H1 (cell line): ENCODE data around the gene ISOC1. TPM values are rescaled to one million over a fixed set of nuclear protein-coding genes. Genes with fewer than 3 reads are reported as not detected.

ENCODE experiments used
- RAD21 ChIP-seq, 2 experiments: IDR thresholded peaks in 1 of 2; conservative IDR thresholded peaks in 1 of 2; 2 replicates each; pipeline ENCODE4 v1.6.1; 2011; ENCODE audit warnings: low read depth in 2 of 2, low read length in 2 of 2, improper control_type of control experiment in 1 of 2, inconsistent platforms in 1 of 2, mild to moderate bottlenecking in 1 of 2, moderate library complexity in 1 of 2
- polyA plus RNA-seq, 7 experiments: library from polyadenylated mRNA; depleted of rRNA in 3 of 7; stranded (reverse) in 5 of 7; unstranded in 2 of 7; fragments of >200 nt in 5 of 7; fragments of 200-250 nt in 2 of 7; gene quantifications; 1 replicate in 5 of 7; 2 replicates in 1 of 7; 4 replicates in 1 of 7; pipeline versions ENCODE4 v1.2.1 to v1.2.3, GENCODE V29; 2011 to 2013; ENCODE audit warnings: missing spikeins in 2 of 7, mixed read lengths in 2 of 7
- total RNA-seq: library from RNA; stranded (reverse); fragmentation: NEBNext Ultra II Directional; extraction: Animal tissue kit (Norgen Biotek cat#: 25700); gene quantifications from 2 replicates; pipeline ENCODE4 v1.2.1, GENCODE V29; 2021

ISOC1 gene
- total and polyA plus RNA-seq, 2 of the 8 experiments (the other 6 are each of a cell fraction or from before 2014, with no cell fraction given) = 27.7 to 34.9 TPM

- no peak for TF ChIP-seq RAD21 (IDR thresholded peaks at IDR 0.05 in 1 of 2, conservative IDR thresholded peaks at IDR 0.05 in 1 of 2; ENCODE audit: low read depth in 2 of 2, low read length in 2 of 2)
These were observed 24.3 kb downstream of the ISOC1 start (continued) for GRCh38 chr5:129118826-129119225.
